ENCODE data around the gene COPS7B.

The COPS7B gene

GRCh38 chr2:231765496-231765929, 20.7 kb upstream of the COPS7B start:
- Histone ChIP-seq H3K27me3 (replicated peaks; ENCODE audit: control insufficient read depth, insufficient read depth, low read length) (no peaks in the 10 kb centered on the region), H3K4me3 (replicated peaks; ENCODE audit: low read depth, low read length) (no peak overlapping the region), H3K36me3 (ENCODE audit: control insufficient read depth, insufficient read depth, low read length) (no peaks in the 10 kb centered on the region; the same call in 1 of the 2 replicates)
- no peak for TF ChIP-seq CTCF (IDR thresholded peaks at IDR 0.05; ENCODE audit: insufficient read depth, low read length, poor library complexity, severe bottlenecking)
- DNase-seq (ENCODE audit: extremely low read depth, insufficient read length), result peak; percentile 21

- Histone ChIP-seq H3K36me3 (ENCODE audit: control insufficient read depth, insufficient read depth, low read length) (no peaks in the 10 kb centered on the region), H3K4me3 (replicated peaks; ENCODE audit: low read depth, low read length) (no peak overlapping the region), H3K27me3 (replicated peaks; ENCODE audit: control insufficient read depth, insufficient read depth, low read length) (no peaks in the 10 kb centered on the region)
- peak; percentile 26 for DNase-seq (ENCODE audit: extremely low read depth, insufficient read length)
- TF ChIP-seq CTCF (IDR thresholded peaks at IDR 0.05; ENCODE audit: insufficient read depth, low read length, poor library complexity, severe bottlenecking), result peak; percentile 14
Measured at GRCh38 chr2:231769170-231770136, 16.8 kb upstream of the COPS7B start.

GRCh38 chr2:231780123-231780908, 5.9 kb upstream of the COPS7B start:
- peak overlapping the region; percentile 86 for H3K4me3 ChIP-seq (replicated peaks; ENCODE audit: low read depth, low read length)
- no peaks in the 10 kb centered on the region for H3K27me3 ChIP-seq (replicated peaks; ENCODE audit: control insufficient read depth, insufficient read depth, low read length)
- no peak for TF ChIP-seq CTCF (IDR thresholded peaks at IDR 0.05; ENCODE audit: insufficient read depth, low read length, poor library complexity, severe bottlenecking)
- DNase-seq (ENCODE audit: extremely low read depth, insufficient read length), result peak; percentile 15
- no peaks in the 10 kb centered on the region for H3K36me3 ChIP-seq (ENCODE audit: control insufficient read depth, insufficient read depth, low read length)

GRCh38 chr2:231780909-231781797, 5.1 kb upstream of the COPS7B start, which contains the start of gene PDE6D:
Gene PDE6D (minus strand): TSS chr2:231781282. CDS start chr2:231781114, 168 bp downstream.
- peak; percentile 97 for DNase-seq (ENCODE audit: extremely low read depth, insufficient read length)
- TF ChIP-seq CTCF (IDR thresholded peaks at IDR 0.05; ENCODE audit: insufficient read depth, low read length, poor library complexity, severe bottlenecking), result no peak
- peak within 1 kb of the TSS; percentile 86 for H3K4me3 ChIP-seq (replicated peaks; ENCODE audit: low read depth, low read length)
- H3K27me3 ChIP-seq (replicated peaks; ENCODE audit: control insufficient read depth, insufficient read depth, low read length), result no peaks in the 10 kb centered on the region
- no peaks in the 10 kb centered on the region for H3K36me3 ChIP-seq (ENCODE audit: control insufficient read depth, insufficient read depth, low read length)
